ENCODE results near the gene FAM20B. TPM values are rescaled to one million over a fixed set of nuclear protein-coding genes. Genes with fewer than 3 reads are reported as not detected.

FAM20B gene
- total and polyA plus RNA-seq, 8 donors: 32.8 to 37.2 (median 35.8) TPM

- no peak for TF ChIP-seq CTCF (IDR thresholded peaks at IDR 0.05)
- intact Hi-C loops (cut with DNase I): no loop called here
- Histone ChIP-seq H3K27me3 (no peaks in the 10 kb centered on the region), H3K4me1 (no peaks in the 10 kb centered on the region), H3K36me3 (peaks cover 0 to 4% of the 10 kb centered on the region in 2 donors), H3K4me3 (no peak overlapping the region), H3K9me3 (no peaks in the 10 kb centered on the region), H3K27ac (no peak overlapping the region)
- DNase-seq: no peak
- no peak for ATAC-seq
Observed at GRCh38 chr1:179052776-179053175, 27.1 kb downstream of the FAM20B start.

GRCh38 chr1:179053486-179053885 lies 27.8 kb downstream of the FAM20B start:
- Histone ChIP-seq H3K27ac (no peak overlapping the region), H3K9me3 (no peaks in the 10 kb centered on the region), H3K4me3 (no peak overlapping the region), H3K4me1 (no peaks in the 10 kb centered on the region), H3K36me3 (peaks cover 0 to 4% of the 10 kb centered on the region in 2 donors), H3K27me3 (no peaks in the 10 kb centered on the region)
- no peak for TF ChIP-seq CTCF (IDR thresholded peaks at IDR 0.05)
- ATAC-seq: no peak
- DNase-seq: no peak
- intact Hi-C loops (cut with DNase I): no loop called here

- Histone ChIP-seq H3K9me3 (no peaks in the 10 kb centered on the region), H3K36me3 (peaks cover 0 to 4% of the 10 kb centered on the region in 2 donors), H3K4me3 (no peak overlapping the region), H3K4me1 (no peaks in the 10 kb centered on the region), H3K27ac (no peak overlapping the region), H3K27me3 (no peaks in the 10 kb centered on the region)
- intact Hi-C loops (cut with DNase I): no loop called here
- DNase-seq: no peak
- TF ChIP-seq CTCF (IDR thresholded peaks at IDR 0.05): no peak
- no peak for ATAC-seq
Observed at GRCh38 chr1:179055937-179056336, 30.2 kb downstream of the FAM20B start.

- H3K27ac ChIP-seq: no peak overlapping the region
- H3K4me3 ChIP-seq: no peak overlapping the region
- H3K4me1 ChIP-seq: no peaks in the 10 kb centered on the region
- H3K36me3 ChIP-seq: peaks cover 0 to 7% of the 10 kb centered on the region in 2 donors
- H3K9me3 ChIP-seq: no peaks in the 10 kb centered on the region
- no peak for TF ChIP-seq CTCF (IDR thresholded peaks at IDR 0.05)
- intact Hi-C loops (cut with DNase I): no loop called here
- no peaks in the 10 kb centered on the region for H3K27me3 ChIP-seq
- no peak for DNase-seq
- peak; percentile 59 for ATAC-seq
Observed at GRCh38 chr1:179058487-179059483, 33.1 kb downstream of the FAM20B start.
